Stimulated activated CD8-positive, alpha-beta memory T cell treated with anti-CD3 and anti-CD28 coated beads, Interleukin-15, amount 100 ng/mL, for 48 hours (primary cell): ENCODE data around the gene SP6.

ENCODE experiments used
- DNase-seq, 2 donors: peaks; one replicate each; pipeline ENCODE4 v3.0.0-alpha.2; 2020; ENCODE audit warnings: low read depth in 2 of 2

Gene SP6

DNA sequence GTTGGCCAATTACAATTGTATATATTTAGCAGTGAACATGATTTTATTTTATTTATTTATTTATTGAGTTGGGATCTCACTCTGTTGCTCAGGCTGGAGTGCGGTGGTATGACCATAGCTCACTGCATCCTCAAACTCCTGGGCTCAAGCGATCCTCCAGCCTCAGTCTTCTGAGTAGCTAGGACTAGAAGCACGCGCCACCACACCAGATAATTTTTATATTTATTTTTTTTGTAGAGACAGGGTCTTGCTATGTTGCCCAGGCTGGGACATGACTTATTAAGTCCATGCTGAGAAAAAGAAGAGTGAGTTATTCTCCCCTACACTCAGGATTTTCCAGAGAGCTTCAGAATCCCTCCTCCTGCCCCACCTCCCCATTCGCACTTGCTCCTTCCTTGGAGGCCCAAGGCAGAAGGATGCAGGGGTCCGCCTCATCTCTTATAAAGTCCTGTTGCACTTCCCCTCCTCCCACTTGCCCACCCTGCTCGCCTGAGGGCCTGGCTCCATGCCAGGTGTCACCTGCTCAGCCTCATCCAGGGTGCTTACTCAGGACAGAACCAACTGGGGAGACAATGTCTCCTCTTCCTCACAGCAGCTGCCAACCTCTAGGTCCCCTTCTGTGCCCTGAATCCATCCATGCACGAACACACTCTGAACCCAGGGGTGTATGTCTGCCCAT, 29.0 kb upstream of the SP6 start:
- DNase-seq = no peak

DNA sequence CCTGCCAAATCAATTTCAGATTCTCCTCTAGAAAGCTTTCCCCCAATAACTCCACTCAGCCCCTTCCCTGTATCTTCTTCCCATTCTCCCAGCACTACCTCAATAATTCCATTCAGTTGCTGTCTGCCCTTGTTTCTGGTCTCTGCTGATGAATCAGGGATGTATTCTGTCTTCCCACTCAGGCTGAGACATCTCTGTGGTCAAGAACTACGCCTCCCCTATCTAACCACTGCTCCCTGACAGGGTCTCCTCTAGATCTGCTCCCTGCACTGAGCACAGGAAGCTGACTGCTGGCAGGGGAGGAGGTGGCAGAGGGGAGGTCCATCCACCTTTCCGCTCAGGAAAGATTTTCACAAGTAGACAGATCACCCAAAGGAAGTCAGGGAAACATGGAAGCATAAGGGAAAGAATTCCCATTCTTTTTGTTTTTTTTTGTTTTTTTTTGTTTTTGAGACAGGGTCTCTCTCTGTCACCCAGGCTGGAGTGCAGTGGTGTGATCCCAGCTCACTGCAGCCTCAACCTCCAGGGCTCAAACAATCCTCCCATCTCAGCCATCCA, 28.1 kb upstream of the SP6 start:
- no peak for DNase-seq

DNA sequence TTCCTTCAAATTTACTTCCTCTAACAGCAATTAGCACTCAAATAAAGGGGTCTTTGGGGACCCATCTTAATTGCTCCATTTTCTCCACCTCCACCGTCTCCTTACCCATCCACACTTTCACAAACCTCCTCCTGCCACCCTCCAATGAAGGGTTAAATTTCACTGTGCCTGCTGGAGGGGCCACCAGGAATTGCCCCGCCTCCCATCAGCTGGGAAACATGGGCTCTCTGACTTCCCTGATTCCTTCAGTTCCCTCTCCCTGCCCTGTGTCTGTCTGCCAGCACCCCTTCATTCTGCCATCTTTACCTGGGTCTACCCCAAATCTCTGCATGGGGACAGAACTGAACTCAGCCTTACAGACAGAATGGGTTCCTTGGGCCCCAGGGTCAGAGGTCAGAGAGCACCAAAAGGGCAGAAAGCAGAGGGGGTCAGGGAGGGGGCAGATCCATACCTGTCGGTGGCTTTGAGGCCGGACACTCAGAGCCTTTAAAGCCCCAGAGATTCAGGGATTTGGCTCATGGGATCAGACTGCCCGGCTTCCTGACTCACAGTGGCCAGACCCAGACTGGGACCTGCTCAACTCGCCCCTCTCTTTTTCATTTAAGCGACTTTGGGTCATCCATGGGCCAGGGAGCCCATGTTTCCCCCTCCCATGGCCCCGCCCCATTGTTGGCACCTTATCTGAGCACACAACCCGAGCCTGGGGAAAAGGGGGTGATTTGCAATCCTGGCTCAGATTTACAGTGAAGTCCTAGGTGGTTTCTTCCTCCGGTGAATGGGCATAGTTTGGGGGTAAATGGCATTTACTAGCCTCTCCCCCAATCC, 27.5 kb upstream of the SP6 start:
- DNase-seq = no peak

DNA sequence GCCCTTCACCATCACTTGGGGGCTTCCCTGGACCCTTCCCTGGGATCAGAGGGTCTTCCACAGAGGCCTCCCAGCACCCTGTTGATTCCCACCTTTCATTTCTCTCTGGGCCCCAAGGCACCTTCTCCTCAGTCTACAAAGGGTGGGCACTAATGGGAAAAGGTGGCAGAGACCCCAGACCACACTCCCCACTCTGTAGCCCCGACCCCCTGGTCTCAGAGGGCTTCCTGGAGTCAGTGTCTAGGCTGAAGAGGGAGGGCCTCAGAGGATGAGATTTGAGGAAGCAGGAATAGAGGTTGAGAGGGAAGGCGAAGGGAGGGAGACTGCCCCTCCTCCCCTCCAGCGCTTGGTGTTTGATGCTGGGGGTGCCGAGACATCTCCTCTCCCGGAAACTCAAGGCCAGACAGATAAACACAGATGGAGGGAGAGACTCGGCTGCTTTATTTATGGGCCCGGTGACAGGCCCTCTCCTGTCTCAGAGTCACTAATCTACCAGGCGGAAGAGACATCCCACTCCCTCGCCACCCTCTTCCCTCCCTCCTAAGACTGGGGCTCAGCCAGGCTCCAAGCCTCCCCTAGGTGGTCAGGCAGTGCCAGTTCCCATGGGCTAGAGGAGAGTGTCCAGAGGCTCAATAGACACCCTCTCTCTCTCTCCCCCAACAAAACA, 26.5 kb upstream of the SP6 start:
- no peak for DNase-seq

DNA sequence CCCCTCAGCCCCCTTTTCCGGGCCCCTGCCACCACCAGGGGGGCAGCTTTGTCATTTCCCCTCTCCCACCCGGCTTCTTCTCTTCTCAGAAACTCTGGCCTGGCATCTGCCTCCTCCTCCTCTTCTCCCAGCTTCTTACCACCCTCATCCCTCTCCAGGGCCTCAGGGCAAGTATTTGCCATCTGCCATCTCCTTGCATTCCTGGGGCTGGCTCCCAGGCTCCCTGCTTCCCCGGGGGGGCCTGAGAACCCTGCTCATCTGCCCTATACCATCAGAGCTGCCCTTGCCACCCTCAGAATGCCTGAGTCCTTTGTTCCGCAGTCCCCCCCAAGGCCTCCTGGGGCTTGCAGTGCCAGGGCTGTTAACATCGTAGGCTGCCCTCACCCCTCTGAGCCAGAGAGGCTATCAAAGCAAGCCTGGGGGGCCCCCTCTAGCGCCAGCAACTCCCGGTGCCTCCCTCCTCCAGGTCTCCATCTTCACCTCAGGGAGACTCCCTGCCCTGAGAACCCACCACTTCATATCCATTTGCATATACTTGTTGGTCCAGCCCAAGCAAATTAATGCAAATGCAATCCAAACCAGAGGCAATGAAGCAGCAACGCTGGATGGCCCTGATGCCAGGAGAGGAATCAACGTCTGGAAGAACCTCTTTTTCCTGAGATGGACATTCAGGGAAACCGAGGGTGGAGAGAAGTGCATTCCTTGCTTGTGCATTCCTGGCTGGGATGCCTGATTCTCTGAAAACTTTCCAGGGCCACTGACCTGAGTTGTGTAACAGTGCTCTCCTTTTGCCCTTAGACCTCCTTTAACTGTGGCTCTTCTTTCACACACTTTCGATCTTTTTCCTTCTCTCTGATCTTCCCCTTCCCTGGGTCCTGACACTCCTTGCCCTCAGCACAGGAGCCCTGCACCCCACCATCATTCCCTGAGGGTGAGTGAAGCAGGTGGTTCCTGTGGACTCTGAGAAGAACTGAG, 24.3 kb upstream of the SP6 start:
- no peak for DNase-seq

DNA sequence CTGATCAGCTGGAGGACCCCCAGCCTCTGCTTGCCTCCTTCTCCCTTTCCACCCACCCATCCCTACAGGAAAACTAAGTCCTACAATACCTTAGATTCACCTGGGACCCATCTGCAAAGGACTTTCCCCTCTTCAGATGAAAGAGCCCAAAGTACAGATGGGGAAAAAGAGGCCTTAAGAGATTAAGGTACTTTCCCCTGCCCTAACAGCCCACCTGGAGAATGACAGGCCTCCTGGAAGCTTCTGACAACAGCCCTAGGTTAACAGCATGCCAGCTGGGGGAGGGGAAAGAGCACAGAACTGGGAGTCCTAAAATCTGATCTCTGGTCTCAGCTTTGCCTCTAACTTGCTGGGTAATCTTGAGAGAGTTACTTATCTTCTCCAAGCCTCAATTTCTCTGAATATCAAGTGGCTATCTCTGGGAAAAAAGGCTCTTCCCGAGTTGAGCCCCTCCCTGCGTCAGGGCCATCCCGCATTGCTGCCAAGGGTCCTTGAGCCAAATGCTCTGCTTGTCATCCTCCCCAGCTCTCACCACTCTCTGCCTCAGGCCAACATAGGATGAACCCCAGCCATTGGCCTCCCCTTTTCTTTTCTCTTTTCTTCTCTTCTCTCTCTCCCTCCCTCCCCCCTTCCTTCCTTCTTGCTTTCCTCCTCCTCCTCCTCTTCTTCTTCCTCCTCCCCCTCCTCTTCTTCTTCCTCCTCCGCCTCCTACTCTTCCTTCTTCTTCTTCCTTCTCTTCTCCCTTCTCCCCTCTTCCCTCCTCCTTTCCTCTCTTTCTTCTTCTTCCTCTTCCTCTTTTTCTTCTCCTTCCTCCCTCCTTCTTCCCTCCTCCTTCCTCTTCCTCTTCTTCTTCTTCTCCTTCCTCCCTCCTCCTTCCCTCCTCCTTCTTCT, 22.5 kb upstream of the SP6 start:
- no peak for DNase-seq

DNA sequence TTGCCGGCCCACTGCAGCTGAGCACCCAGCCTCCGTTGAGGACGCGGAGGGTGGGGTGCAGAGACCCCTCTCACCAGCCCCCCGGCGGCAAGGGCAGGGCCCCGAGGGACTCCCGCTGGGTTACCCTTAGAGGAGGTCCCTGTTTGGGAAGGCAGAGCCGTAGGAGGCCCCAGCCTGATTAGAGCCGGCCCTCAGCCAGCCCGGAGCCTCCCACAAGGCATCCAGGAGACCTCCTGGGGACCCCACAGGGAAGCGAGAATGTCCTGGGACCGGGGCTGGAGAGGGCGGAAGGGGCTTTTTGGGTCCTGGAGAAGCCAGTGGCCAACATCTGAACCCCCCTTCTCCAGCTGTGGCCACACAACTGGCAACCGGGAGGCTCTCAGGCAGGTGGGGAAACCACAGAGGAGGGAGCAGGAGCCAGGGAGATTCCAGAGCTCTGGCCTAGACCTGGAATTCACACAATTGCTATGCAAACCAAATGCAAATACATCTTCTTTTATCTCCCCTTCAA, 21.7 kb upstream of the SP6 start:
- DNase-seq = no peak

DNA sequence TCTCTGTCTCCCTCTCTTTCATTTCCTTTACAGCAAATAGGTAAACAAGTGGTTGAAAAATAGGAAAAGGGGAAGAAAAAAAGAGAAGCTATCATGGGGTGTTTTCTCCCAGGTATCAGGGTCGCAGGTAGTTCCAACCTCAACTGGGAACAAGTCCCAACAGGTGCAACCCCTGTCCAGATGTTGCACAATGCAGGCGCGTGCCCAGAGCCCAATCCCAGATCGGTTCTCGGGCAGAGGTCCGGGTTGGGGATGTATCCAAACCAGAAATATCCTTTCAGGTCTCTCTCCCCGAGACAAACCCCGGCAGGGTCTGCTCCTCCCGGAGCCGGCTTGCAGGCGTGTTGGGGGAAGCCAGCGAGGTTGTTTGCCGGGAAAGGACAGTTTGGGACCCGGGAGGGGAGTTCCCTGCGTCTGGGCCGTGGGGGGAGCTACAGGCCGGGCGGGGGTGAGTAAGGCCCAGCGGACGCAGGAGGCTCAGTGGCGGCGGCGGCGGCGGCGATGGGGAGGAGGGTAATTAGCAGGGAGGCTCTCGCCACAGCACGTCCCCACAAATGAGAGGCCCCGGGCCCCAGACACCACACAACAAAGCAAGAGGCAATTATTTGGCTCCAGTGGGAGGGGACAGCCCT, 21.2 kb upstream of the SP6 start:
- DNase-seq = no peak

DNA sequence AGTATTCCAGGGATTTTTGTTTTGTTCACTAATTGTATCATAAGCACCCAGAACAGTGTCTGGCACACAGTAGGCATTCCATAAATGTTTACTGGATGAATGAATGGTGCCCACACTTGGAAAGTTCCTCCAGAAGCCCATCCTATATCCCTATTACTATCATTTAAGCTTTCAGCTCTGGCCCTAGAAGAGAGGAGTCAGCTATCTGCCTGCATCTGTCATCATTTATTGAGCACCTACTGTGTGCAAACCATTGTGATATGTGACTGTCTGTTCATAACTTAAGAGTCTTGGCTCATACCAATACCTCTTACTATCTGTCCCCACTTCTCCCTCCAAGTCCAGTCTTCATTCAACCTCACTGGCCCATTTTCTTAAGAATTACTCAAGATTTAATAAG, 20.1 kb upstream of the SP6 start:
- no peak for DNase-seq

DNA sequence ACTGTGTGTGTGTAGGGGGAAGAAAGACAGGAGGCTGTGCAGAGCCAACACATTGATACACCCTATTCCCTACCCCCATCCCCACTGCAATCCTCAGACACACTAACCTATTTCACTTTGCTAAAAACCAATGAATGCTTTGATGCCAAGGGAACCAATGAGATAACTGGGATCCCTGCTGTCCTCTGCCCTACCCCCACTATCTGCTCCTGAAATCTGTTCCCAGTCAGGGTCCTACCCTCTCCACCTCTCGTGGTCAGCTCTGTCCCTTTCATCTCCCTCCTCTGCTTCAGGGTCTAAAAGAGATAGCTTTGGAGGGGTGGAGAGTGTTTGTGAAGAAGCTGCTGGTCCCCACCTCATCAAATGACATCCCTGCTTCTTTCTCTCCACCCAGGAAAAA, 19.1 kb upstream of the SP6 start:
- no peak for DNase-seq

DNA sequence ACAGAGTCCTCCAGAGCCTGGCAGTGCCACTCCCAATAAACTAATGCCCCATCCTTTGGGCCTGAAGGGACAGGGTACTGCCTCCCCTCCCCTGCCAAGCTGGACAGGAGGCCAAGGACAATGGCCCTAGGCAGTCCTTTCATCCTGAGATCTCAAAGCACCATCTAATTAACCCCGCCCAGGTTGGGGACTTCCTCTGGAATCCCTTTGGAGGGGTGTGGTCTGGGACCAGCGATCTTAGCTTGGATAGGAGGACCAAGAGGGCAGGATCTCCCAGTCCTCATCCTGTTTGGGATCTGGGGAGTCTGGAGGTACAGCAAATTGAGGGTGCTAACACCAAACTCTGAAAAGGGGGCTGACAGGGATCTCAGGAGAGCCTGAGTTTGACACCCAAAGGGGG, 18.2 kb upstream of the SP6 start:
- no peak for DNase-seq

DNA sequence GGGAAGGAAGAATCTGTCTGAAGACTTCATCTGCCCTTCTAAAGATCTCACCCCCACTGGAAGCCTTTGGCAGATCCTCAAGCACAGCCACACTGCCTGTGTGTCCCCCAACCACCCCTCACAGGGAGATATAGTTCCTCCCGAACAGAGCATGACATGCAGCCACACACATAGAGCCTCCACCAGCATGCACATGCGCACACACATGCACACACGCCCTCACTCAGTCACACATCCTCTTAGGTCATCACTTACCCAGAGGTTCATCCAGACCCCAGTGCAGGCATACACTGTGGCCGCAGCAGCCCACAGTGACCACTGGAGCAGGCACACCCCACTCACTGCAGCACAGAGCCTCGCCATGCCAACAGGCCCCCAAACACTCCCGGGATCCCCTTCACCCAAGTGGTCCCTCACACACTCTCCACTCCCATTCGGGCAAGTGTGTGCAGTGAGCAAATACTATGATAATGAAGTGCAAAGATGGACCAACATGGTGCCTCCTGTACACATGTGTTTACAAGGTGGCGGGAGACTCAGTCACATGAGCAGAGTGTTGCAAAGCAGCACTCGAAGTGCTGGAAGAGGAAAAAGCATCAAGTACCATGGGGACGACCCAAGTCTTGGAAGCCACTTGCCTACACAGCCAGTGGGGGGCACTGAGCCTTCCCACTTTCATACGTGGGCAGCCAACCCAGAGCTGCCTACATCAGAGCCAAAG, 17.0 kb upstream of the SP6 start:
- no peak for DNase-seq

DNA sequence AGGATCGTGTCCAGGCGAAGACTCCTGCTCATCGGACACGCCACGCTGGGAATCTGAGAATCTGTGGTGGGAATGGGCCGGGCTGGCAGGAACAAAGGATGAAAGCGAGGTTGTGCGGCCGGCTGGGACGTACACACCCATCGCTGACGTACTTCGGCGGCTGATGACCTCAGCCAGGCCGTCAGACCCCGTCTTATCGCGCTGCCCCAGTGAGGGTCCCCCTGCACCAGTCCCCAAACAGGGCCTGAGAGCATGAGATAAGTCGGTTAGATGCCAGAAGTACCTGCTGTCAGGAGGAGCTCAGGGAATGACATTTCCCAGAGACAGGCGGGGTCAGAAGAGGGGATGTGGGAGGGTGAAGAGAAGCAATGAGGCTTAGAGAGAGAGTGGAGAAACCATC, 16.0 kb upstream of the SP6 start:
- DNase-seq = no peak

DNA sequence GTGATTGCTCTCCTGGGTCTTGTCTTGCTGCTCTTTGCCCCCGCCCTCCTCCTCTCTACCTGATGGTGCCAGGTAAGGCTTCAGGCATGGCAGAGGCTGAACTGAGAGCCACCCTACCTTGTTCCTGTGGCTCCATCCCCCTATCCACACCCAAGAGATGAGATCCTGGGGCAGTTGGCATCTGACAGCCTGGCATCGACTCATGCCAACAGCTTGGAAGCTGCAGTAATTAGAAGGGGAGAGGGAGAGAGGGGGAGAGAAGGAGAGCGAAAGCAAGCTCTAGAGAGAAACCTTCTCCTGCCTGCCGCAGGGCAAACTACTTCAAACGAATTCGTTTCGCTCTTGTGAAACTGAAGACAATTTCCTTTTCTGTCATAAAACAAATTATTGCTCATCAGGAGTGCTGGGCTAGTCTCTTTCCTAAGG, 13.8 kb upstream of the SP6 start:
- no peak for DNase-seq

DNA sequence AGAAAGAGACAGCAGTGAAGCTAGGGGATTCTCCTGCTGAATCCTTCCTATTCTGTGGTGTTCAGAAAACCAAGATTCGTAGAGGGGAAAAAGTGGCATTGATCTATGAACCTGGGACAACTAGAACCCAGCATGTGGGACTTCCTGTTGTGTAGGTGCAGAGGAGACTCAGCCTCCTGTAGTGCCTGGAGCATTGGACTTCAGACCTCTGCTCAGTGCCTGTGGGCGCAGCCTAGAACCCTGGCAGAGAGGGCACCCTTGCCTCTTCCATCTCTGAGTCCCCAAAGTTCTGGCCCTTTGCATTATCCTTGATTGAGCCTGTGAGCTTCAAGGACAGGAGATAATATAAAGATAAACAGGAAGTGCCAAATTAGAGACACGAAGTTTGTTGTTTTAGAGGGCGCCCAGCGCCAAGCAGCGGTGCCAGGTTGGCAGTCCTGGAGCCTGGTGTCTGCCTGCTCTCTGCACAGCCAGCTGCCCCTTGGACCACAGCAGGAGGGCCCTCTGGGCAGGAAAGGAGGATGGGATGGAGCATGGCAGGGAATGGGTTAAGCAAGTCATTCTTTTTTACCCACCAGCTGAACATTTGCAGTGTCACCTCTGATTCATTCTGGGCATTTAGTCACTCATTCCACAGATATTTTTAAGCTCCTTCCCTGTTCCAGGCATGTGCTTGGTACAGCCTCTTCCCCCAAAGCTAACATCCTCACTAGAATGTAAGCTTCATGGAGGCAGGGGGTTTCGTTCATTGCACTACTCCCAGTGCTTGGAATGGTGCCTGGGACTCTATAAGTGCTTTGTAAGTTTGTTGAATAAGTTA, 11.9 kb upstream of the SP6 start:
- DNase-seq = no peak

DNA sequence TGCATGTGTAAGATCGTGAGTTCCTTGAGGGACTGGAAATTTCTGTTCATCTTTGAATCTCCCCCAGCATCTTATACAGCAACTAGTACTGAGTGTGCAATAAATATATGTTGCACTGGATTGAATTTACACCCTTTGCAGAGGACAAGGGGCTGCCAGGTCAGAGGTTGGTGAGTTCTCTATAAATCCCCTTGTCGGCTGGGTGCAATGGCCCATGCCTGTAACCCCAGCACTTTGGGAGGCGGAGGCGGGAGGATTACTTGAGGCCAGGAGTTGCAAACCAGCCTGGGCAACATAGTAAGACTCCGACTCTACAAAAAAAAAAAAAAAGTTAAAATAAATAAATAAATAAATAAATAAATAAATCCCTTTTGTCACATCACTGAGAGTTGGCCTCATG, 9.4 kb upstream of the SP6 start:
- DNase-seq = no peak

DNA sequence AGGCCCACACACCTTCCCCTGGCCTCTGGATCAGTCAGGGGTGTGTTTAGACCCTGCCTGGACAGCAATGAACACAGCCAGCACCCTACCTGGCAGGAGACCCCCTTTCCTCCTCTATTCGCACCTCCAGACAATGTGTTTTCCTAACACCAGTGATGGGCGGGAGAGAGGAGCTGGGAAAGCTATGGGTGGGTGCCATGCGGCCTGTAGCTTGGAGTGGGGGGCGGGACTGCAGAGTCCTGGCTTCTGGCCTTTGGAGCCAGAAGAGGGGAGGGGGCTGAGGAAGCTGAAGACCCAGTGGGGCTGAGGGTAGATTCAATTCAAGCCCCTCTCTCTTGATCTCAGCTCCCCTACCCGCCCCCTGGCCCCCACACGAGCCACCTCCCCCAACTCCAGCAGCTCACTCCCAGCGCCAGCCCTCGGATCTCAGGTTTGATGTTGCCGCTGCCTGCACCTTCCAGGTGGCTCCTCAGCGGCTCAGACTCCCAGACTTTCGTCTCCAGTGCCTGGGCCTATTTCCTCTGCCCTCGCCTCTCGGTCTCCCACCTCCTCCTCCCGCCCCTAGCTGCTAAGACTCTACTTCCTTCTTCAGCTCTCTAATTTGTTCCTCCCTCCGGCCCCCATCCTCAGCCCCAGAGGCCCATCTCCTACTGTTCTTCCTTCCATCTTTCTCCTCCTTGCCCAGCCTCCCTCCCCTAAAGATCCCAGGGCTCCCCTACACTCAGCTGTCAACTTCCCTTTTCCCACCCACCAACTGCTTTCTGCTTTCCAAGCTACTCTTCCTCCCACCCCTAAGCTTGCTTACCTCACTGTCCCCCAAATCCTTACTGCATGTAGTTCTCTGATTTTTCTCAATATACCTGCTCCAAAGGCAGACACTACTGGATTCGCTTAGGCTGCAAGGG, 6.8 kb upstream of the SP6 start:
- no peak for DNase-seq
